BE2C (cell line): Measurements from ENCODE around the gene GAPVD1.
"Not testable (repeated sequence)": the region's sequence is repeated elsewhere in the genome, so short reads cannot be mapped to it uniquely, and the experiment has no call there.

Experiments used
- DNase-seq: peaks from one replicate; pipeline ENCODE4 v3.0.0-alpha.2; 2020
- H3K27me3 ChIP-seq: fragments of 250-450 bp; sonication (Bioruptor Pico); 2 replicates; pipeline ENCODE4 v1.5.1; 2020; ENCODE audit warnings: mild to moderate bottlenecking
- H3K36me3 ChIP-seq: fragments of 250-450 bp; sonication (Bioruptor Pico); 2 replicates; pipeline ENCODE4 v1.5.1; 2020; ENCODE audit warnings: mild to moderate bottlenecking
- H3K4me1 ChIP-seq: fragments of 250-450 bp; sonication (Bioruptor Pico); 2 replicates; pipeline ENCODE4 v1.5.1; 2020
- H3K4me3 ChIP-seq: 2 replicates; pipeline ENCODE4 v1.5.1; 2011; ENCODE audit warnings: low read depth, low read length
- H3K9me3 ChIP-seq: fragments of 250-450 bp; sonication (Bioruptor Pico); 2 replicates; pipeline ENCODE4 v1.5.1; 2020
- CTCF ChIP-seq: IDR thresholded peaks from 2 replicates; pipeline ENCODE4 v1.5.1; 2012; ENCODE audit warnings: mild to moderate bottlenecking, low read depth, low read length

Gene GAPVD1

GRCh38 chr9:125262294-125262991, 817 bp downstream of the GAPVD1 start:
- H3K4me1 ChIP-seq: peaks cover 2% of the 10 kb centered on the region; the same call in 1 of the 2 replicates
- H3K9me3 ChIP-seq: no peaks in the 10 kb centered on the region
- H3K27me3 ChIP-seq: no peaks in the 10 kb centered on the region
- peak overlapping the region; percentile 98 for H3K4me3 ChIP-seq
- H3K36me3 ChIP-seq: peaks cover 17% of the 10 kb centered on the region; the same call in 1 of the 2 replicates
- TF ChIP-seq CTCF: no peak
- no peak for DNase-seq

DNA sequence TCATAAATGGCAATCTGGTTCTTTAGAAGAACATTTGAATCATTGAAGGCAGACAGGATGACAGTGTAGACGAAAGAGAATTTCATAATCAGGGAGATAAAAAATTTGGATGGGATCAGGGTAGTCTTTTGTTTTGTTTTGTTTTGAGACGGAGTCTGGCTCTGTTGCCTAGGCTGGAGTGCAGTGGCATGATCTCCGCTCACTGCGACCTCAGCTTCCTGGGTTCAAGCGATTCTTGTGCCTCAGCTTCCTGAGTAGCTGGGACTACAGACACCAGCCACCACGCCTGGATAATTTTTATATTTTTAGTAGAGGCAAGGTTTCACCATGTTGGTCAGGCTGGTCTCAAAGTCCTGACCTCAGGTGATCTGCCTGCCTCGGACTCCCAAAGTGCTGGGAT, 2.4 kb downstream of the GAPVD1 start:
- not testable (repeated sequence) for H3K9me3 ChIP-seq, H3K4me3 ChIP-seq, H3K4me1 ChIP-seq, DNase-seq, H3K27me3 ChIP-seq
- H3K36me3 ChIP-seq: peaks cover 17% of the 10 kb centered on the region; the same call in 1 of the 2 replicates

GRCh38 chr9:125268394-125269013, 6.9 kb downstream of the GAPVD1 start:
- H3K9me3 ChIP-seq: no peaks in the 10 kb centered on the region
- no peak for DNase-seq
- H3K4me1 ChIP-seq: no peaks in the 10 kb centered on the region; the same call in 1 of the 2 replicates
- H3K4me3 ChIP-seq: no peak overlapping the region
- H3K36me3 ChIP-seq: peaks cover 22% of the 10 kb centered on the region
- TF ChIP-seq CTCF: no peak
- H3K27me3 ChIP-seq: no peaks in the 10 kb centered on the region

GRCh38 chr9:125269014-125269397, 7.4 kb downstream of the GAPVD1 start:
- Histone ChIP-seq H3K9me3 (no peaks in the 10 kb centered on the region), H3K4me3 (no peak overlapping the region), H3K27me3 (no peaks in the 10 kb centered on the region), H3K36me3 (peaks cover 20% of the 10 kb centered on the region), H3K4me1 (no peaks in the 10 kb centered on the region; the same call in 1 of the 2 replicates)
- no peak for DNase-seq
- no peak for TF ChIP-seq CTCF

GRCh38 chr9:125271081-125271480, 9.5 kb downstream of the GAPVD1 start:
- Histone ChIP-seq H3K36me3 (peaks cover 10% of the 10 kb centered on the region), H3K4me1 (no peaks in the 10 kb centered on the region; the same call in 1 of the 2 replicates)

DNA sequence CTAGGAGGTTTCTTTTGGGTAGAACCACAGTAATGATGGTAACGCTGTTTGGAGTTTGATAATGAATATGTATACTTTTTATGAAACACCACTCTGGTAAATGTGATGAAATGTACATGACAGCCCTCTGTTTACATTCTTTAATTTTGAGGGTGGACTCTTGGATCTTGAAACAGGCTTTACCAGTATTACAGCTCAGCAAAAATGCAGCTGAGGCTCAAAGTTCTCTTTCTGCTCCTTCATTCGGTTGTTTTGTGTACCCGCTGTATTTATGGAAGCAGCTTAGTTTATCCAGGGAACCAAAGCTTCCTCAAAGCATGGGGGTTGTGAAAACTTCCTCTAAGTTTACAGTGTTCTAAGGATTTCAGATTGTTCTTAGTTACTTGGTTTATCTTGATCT, 11.1 kb downstream of the GAPVD1 start:
- Histone ChIP-seq H3K9me3 (no peaks in the 10 kb centered on the region), H3K36me3 (peaks cover 5% of the 10 kb centered on the region; the same call in 1 of the 2 replicates), H3K4me3 (no peak overlapping the region), H3K27me3 (no peaks in the 10 kb centered on the region), H3K4me1 (no peaks in the 10 kb centered on the region; the same call in 1 of the 2 replicates)
- TF ChIP-seq CTCF: no peak
- no peak for DNase-seq

More at GRCh38 chr9:125271081-125271480, 9.5 kb downstream of the GAPVD1 start:
- no peak overlapping the region for H3K4me3 ChIP-seq
- H3K27me3 ChIP-seq: no peaks in the 10 kb centered on the region
- TF ChIP-seq CTCF: no peak
- no peak for DNase-seq
- H3K9me3 ChIP-seq: no peaks in the 10 kb centered on the region
